Cardiac muscle cell (in vitro differentiated cells and primary cell): ENCODE results near the gene UPB1. TPM values are rescaled to one million over a fixed set of nuclear protein-coding genes. Genes with fewer than 3 reads are reported as not detected.

Experiments used
- DNase-seq, 2 donors: peaks; one replicate each; pipeline versions ENCODE4 v3.0.0 to v3.0.0-alpha.2; 2010 to 2017; ENCODE audit warnings: low read depth in 1 of 2, low spot score in 1 of 2
- H3K27ac ChIP-seq: fragments of 200-600 bp; sonication (generic); 2 replicates; pipeline ENCODE4 v1.5.1; 2016
- H3K27me3 ChIP-seq: fragments of 200-600 bp; sonication (generic); 2 replicates; pipeline ENCODE4 v1.6.0; 2016; ENCODE audit warnings: control low read depth
- H3K36me3 ChIP-seq: fragments of 200-600 bp; sonication (generic); 2 replicates; pipeline ENCODE4 v1.5.1; 2016; ENCODE audit warnings: control low read depth
- H3K4me1 ChIP-seq: fragments of 200-600 bp; sonication (generic); 2 replicates; pipeline ENCODE4 v1.8.1; 2017; ENCODE audit warnings: low read depth, mild to moderate bottlenecking, mixed run types
- H3K4me3 ChIP-seq: fragments of 200-600 bp; sonication (generic); 2 replicates; pipeline ENCODE4 v1.5.1; 2016; ENCODE audit warnings: mild to moderate bottlenecking
- H3K9me3 ChIP-seq: fragments of 200-600 bp; sonication (generic); 2 replicates; pipeline ENCODE4 v1.5.1; 2017; ENCODE audit warnings: low read depth, mild to moderate bottlenecking, control low read depth
- CTCF ChIP-seq: IDR thresholded peaks from 2 replicates; pipeline ENCODE4 v1.5.1; 2012; ENCODE audit warnings: low read depth, mild to moderate bottlenecking, low read length
- polyA plus RNA-seq: library from polyadenylated mRNA; unstranded; fragments of >200 nt; fragmentation: Nextera tagmentation; extraction: Ambion mirVana; gene quantifications from 2 replicates; pipeline ENCODE4 v1.2.1, GENCODE V29; 2016
- total RNA-seq: library from RNA; depleted of rRNA; stranded (reverse); fragments of >200 nt; gene quantifications from 2 replicates; pipeline ENCODE4 v1.2.3, GENCODE V29; 2016

UPB1 gene
- total and polyA plus RNA-seq, 2 experiments from 2014 or later = 1.6 to 4.0 TPM

- Histone ChIP-seq H3K36me3 (no peaks in the 10 kb centered on the region), H3K4me1 (no peaks in the 10 kb centered on the region), H3K9me3 (no peaks in the 10 kb centered on the region), H3K27me3 (no peaks in the 10 kb centered on the region), H3K27ac (no peak overlapping the region), H3K4me3 (no peak overlapping the region)
- no peak for TF ChIP-seq CTCF
- DNase-seq = no peak
These were observed 36.9 kb downstream of the UPB1 start for GRCh38 chr22:24532075-24532474.

- H3K4me3 ChIP-seq = no peak overlapping the region
- no peaks in the 10 kb centered on the region for H3K36me3 ChIP-seq
- TF ChIP-seq CTCF = no peak
These were observed 40.2 kb downstream of the UPB1 start for GRCh38 chr22:24535348-24535747.

GRCh38 chr22:24536089-24536488 is 41.0 kb downstream of the UPB1 start:
- DNase-seq = no peak
- Histone ChIP-seq H3K27ac (no peak overlapping the region), H3K9me3 (no peaks in the 10 kb centered on the region), H3K27me3 (no peaks in the 10 kb centered on the region), H3K4me1 (no peaks in the 10 kb centered on the region), H3K4me3 (no peak overlapping the region), H3K36me3 (no peaks in the 10 kb centered on the region)
- no peak for TF ChIP-seq CTCF

More at GRCh38 chr22:24535348-24535747, 40.2 kb downstream of the UPB1 start:
- Histone ChIP-seq H3K27ac (no peak overlapping the region), H3K27me3 (no peaks in the 10 kb centered on the region), H3K4me1 (no peaks in the 10 kb centered on the region), H3K9me3 (no peaks in the 10 kb centered on the region)
- DNase-seq = no peak

- no peak for TF ChIP-seq CTCF
- H3K9me3 ChIP-seq = no peaks in the 10 kb centered on the region
- H3K27ac ChIP-seq = no peak overlapping the region
- no peaks in the 10 kb centered on the region for H3K27me3 ChIP-seq
- H3K4me1 ChIP-seq = no peaks in the 10 kb centered on the region
- DNase-seq = no peak
- peaks cover 27% of the 10 kb centered on the region for H3K36me3 ChIP-seq
- H3K4me3 ChIP-seq = no peak overlapping the region
These were observed 45.3 kb downstream of the UPB1 start for GRCh38 chr22:24540470-24540869.

GRCh38 chr22:24541681-24542515 is 46.8 kb downstream of the UPB1 start:
- DNase-seq = no peak
- Histone ChIP-seq H3K27me3 (no peaks in the 10 kb centered on the region), H3K4me1 (no peaks in the 10 kb centered on the region), H3K36me3 (peaks cover 27% of the 10 kb centered on the region), H3K9me3 (no peaks in the 10 kb centered on the region), H3K4me3 (no peak overlapping the region), H3K27ac (no peak overlapping the region)
- TF ChIP-seq CTCF = no peak
